GM19351 (cell line): ENCODE results near the gene CHAT.

Experiments
- ATAC-seq: cut with Tn5 transposase; IDR thresholded peaks from one replicate; pipeline ENCODE4 v1.9.1; 2021; ENCODE audit warnings: mild to moderate bottlenecking, moderate library complexity; ENCODE audit not compliant: unreplicated experiment

Gene CHAT

GRCh38 chr10:49611816-49612512, 1.9 kb upstream of the CHAT start:
- no peak for ATAC-seq

- no peak for ATAC-seq
Observed at GRCh38 chr10:49612513-49613164, 1.2 kb upstream of the CHAT start.

- no peak for ATAC-seq
Observed at GRCh38 chr10:49613165-49613881, 514 bp upstream of the CHAT start.

- ATAC-seq: no peak
Observed at GRCh38 chr10:49614242-49615198, 683 bp downstream of the CHAT start.

GRCh38 chr10:49615213-49615612, 1.4 kb downstream of the CHAT start:
- no peak for ATAC-seq

- ATAC-seq: no peak
Observed at GRCh38 chr10:49615721-49616120, 1.9 kb downstream of the CHAT start.

- ATAC-seq: no peak
Observed at GRCh38 chr10:49616421-49617101, 2.7 kb downstream of the CHAT start.

GRCh38 chr10:49617121-49618020, 3.5 kb downstream of the CHAT start:
- ATAC-seq: no peak

- ATAC-seq: no peak
Observed at GRCh38 chr10:49618821-49619220, 5.0 kb downstream of the CHAT start.

- no peak for ATAC-seq
Observed at GRCh38 chr10:49619613-49620012, 5.8 kb downstream of the CHAT start.

GRCh38 chr10:49620286-49620810, 6.5 kb downstream of the CHAT start:
- no peak for ATAC-seq

GRCh38 chr10:49620841-49621378, 7.1 kb downstream of the CHAT start:
- no peak for ATAC-seq

GRCh38 chr10:49621561-49621960, 7.7 kb downstream of the CHAT start:
- no peak for ATAC-seq

- no peak for ATAC-seq
Observed at GRCh38 chr10:49622426-49623425, 8.9 kb downstream of the CHAT start.

- no peak for ATAC-seq
Observed at GRCh38 chr10:49624629-49625028, 10.8 kb downstream of the CHAT start.

- ATAC-seq: no peak
Observed at GRCh38 chr10:49625411-49625810, 11.6 kb downstream of the CHAT start.

GRCh38 chr10:49627038-49627437, 13.2 kb downstream of the CHAT start:
- ATAC-seq: no peak
